HFFc6 (cell line): ENCODE results near the gene CALN1. TPM values are rescaled to one million over a fixed set of nuclear protein-coding genes. Genes with fewer than 3 reads are reported as not detected.

ENCODE experiments used
- DNase-seq: peaks from one replicate; pipeline ENCODE4 v3.0.0-alpha.2; 2018
- H3K27ac Mint-ChIP-seq: 2 replicates; pipeline ENCODE4 v1.8.0; 2020; ENCODE audit warnings: mild to moderate bottlenecking, mixed read lengths
- H3K27me3 Mint-ChIP-seq: 2 replicates; pipeline ENCODE4 v1.8.0; 2021; ENCODE audit warnings: mild to moderate bottlenecking, moderate library complexity, mixed read lengths; ENCODE audit not compliant: insufficient read depth
- H3K36me3 Mint-ChIP-seq: 2 replicates; pipeline ENCODE4 v1.8.0; 2021; ENCODE audit warnings: low read depth, mixed read lengths
- H3K4me1 Mint-ChIP-seq: 2 replicates; pipeline ENCODE4 v1.8.0; 2020; ENCODE audit warnings: low read depth, mixed read lengths
- H3K4me3 Mint-ChIP-seq: 2 replicates; pipeline ENCODE4 v1.8.0; 2020; ENCODE audit warnings: mild to moderate bottlenecking, moderate library complexity, mixed read lengths
- H3K9me3 Mint-ChIP-seq: 2 replicates; pipeline ENCODE4 v1.8.0; 2020; ENCODE audit warnings: mild to moderate bottlenecking, mixed read lengths
- CTCF ChIP-seq: fragments of 200-600 bp; sonication (generic); IDR thresholded peaks from 2 replicates; pipeline ENCODE4 v1.5.0; 2021; ENCODE audit warnings: antibody characterized with exemption, mild to moderate bottlenecking
- total RNA-seq, 6 experiments: library from RNA; stranded (reverse); fragmentation: NEBNext Ultra II Directional; extraction: Animal tissue kit (Norgen Biotek cat#: 25700); gene quantifications; 2 replicates in 1 of 6; 3 replicates in 5 of 6; pipeline ENCODE4 v1.2.3, GENCODE V29; 2021

Gene CALN1
- total RNA-seq, 6 experiments from 2014 or later = not detected

GRCh38 chr7:71801976-71802375 is 610.2 kb downstream of the CALN1 start:
- Mint-ChIP-seq H3K27me3 (no peaks in the 10 kb centered on the region; the same call in 1 of the 2 replicates), H3K4me3 (no peak overlapping the region)

GRCh38 chr7:71800321-71800720 is 611.8 kb downstream of the CALN1 start:
- DNase-seq = no peak
- H3K4me3 Mint-ChIP-seq = no peak overlapping the region
- H3K36me3 Mint-ChIP-seq = no peaks in the 10 kb centered on the region
- no peaks in the 10 kb centered on the region for H3K4me1 Mint-ChIP-seq
- no peaks in the 10 kb centered on the region; the same call in 1 of the 2 replicates for H3K27me3 Mint-ChIP-seq
- H3K9me3 Mint-ChIP-seq = peaks cover 46% of the 10 kb centered on the region
- TF ChIP-seq CTCF = no peak
- no peak overlapping the region for H3K27ac Mint-ChIP-seq

More at GRCh38 chr7:71801976-71802375, 610.2 kb downstream of the CALN1 start:
- Mint-ChIP-seq H3K27ac (no peak overlapping the region), H3K4me1 (no peaks in the 10 kb centered on the region), H3K9me3 (peaks cover 51% of the 10 kb centered on the region), H3K36me3 (0 out of 2 replicates have a peak, but pooled peaks cover 5% of the 10 kb centered on the region)
- no peak for TF ChIP-seq CTCF
- DNase-seq = no peak

- no peak for DNase-seq
- TF ChIP-seq CTCF = no peak
- H3K36me3 Mint-ChIP-seq = peaks cover 5% of the 10 kb centered on the region; the same call in 1 of the 2 replicates
- H3K27ac Mint-ChIP-seq = no peak overlapping the region
- H3K4me3 Mint-ChIP-seq = no peak overlapping the region
- H3K4me1 Mint-ChIP-seq = no peaks in the 10 kb centered on the region
- H3K27me3 Mint-ChIP-seq = no peaks in the 10 kb centered on the region; the same call in 1 of the 2 replicates
- H3K9me3 Mint-ChIP-seq = peaks cover 67% of the 10 kb centered on the region
Measured at GRCh38 chr7:71795410-71795809, 616.7 kb downstream of the CALN1 start.

GRCh38 chr7:71793251-71793650 is 618.9 kb downstream of the CALN1 start:
- Mint-ChIP-seq H3K4me3 (no peak overlapping the region), H3K27me3 (no peaks in the 10 kb centered on the region; the same call in 1 of the 2 replicates), H3K4me1 (no peaks in the 10 kb centered on the region), H3K9me3 (peaks cover 67% of the 10 kb centered on the region), H3K36me3 (peaks cover 5% of the 10 kb centered on the region; the same call in 1 of the 2 replicates), H3K27ac (no peak overlapping the region)
- TF ChIP-seq CTCF = no peak
- no peak for DNase-seq

- H3K4me1 Mint-ChIP-seq = no peaks in the 10 kb centered on the region
- no peak for TF ChIP-seq CTCF
- DNase-seq = no peak
- H3K36me3 Mint-ChIP-seq = peaks cover 14% of the 10 kb centered on the region; the same call in 1 of the 2 replicates
- no peaks in the 10 kb centered on the region; the same call in 1 of the 2 replicates for H3K27me3 Mint-ChIP-seq
- peaks cover 73% of the 10 kb centered on the region for H3K9me3 Mint-ChIP-seq
- no peak overlapping the region for H3K27ac Mint-ChIP-seq
- no peak overlapping the region for H3K4me3 Mint-ChIP-seq
Measured at GRCh38 chr7:71787513-71787912, 624.6 kb downstream of the CALN1 start.
